Pericardium fibroblast (primary cell): ENCODE data around the gene SLC5A1. TPM values are rescaled to one million over a fixed set of nuclear protein-coding genes. Genes with fewer than 3 reads are reported as not detected.

ENCODE experiments used
- total RNA-seq: library from RNA; depleted of rRNA; stranded (reverse); fragments of >200 nt; gene quantifications from 2 replicates; pipeline ENCODE4 v1.2.3, GENCODE V29; 2015

Gene SLC5A1
- not detected in 2 replicates for total RNA-seq

DNA sequence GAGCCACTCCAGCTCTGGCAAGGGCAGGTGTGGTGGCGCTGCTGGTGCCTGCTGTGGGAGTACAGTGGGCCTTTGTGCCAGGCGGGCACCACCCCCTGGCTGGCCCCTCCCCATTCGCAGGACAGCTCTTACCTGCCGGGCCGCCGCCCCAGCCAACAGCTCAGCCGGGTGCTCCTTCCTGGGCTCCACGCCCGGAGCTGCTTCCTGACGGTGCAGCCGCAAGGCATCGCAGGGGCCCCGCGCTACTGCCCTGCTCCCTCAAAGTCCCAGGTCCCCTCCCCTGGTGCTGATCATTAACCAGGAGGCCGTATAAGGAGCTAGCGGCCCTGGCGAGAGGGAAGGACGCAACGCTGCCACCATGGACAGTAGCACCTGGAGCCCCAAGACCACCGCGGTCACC is at the start of gene SLC5A1:
Gene SLC5A1 (plus strand): TSS at position 338 of the 400 bp plus-strand sequence. CDS start 21 bp downstream, at position 359.

DNA sequence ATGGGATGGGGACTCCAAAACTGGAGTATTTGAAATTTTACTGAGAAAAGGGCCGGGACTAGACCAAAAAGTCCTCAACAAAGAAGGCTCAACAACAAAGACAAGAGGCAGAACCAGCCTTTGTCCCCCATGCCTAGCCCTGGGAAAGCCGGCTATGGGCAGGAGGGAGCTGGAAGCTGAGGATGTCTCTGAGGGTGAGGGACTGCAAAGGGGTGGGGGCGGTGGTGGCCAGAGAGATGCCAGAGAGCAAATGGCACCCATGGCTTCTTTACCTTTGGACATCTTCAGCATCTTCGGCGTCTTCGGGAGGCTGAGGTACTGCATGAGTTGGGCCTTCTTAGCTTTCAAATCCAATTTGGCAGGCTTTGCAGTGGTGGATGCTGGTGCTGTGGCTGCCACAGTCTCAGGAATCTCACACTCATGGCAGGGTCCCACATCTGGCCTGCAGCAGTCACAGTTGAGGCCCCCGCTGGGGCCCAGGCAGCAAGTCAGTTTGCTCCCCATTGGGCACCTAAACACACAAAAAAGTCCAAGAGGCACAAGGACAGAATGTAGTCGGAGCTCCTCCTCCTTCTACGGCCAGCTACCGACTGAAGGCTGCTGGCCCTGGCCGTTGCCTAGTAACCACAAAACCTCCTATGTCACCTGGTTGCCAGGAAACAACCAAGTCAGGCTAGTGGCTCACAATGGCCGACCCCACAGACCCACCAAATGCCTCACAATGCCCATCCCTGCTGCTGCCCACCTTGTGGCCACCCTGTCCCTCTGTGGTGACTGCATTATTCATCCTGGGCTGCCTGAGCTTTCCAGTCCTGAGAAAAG is 115.9 kb downstream of the SLC5A1 start, which contains the start of gene C22orf42:
Gene C22orf42 (minus strand): TSS at position 592 of the 822 bp plus-strand sequence. CDS start 88 bp downstream, at position 504.

Other genes with a start within 250 kb of the SLC5A1 start
- gene YWHAH, start 98.7 kb upstream of the SLC5A1 start, total RNA-seq: 87.6 and 116 TPM in 2 replicates
- not detected in 2 replicates for gene C22orf42, start 116.0 kb downstream of the SLC5A1 start, total RNA-seq
- gene RFPL2, start 161.8 kb downstream of the SLC5A1 start, total RNA-seq: not detected in 2 replicates
- gene SLC5A4, start 212.1 kb downstream of the SLC5A1 start, total RNA-seq: not detected in 2 replicates